Astrocyte of the spinal cord (primary cell): Measurements from ENCODE around the gene HPCAL4.

ENCODE experiments used
- DNase-seq: peaks from one replicate; pipeline ENCODE4 v3.0.0; 2011; ENCODE audit warnings: low read depth, low spot score
- H3K4me3 ChIP-seq: 2 replicates; pipeline ENCODE4 v1.5.1; 2011; ENCODE audit warnings: low read depth, mild to moderate bottlenecking, low read length, moderate library complexity
- in situ Hi-C: cut with HindIII; loops from 2 replicates; pipeline ENCODE4 v1.10.0; 2017; ENCODE audit warnings: low sequenced_read_pairs
- TF ChIP-seq, protein P1 (sequence below): IDR thresholded peaks from 2 replicates; pipeline ENCODE4 v1.5.1; 2012; ENCODE audit warnings: low read depth, mild to moderate bottlenecking, low read length, inconsistent platforms

The HPCAL4 gene

DNA sequence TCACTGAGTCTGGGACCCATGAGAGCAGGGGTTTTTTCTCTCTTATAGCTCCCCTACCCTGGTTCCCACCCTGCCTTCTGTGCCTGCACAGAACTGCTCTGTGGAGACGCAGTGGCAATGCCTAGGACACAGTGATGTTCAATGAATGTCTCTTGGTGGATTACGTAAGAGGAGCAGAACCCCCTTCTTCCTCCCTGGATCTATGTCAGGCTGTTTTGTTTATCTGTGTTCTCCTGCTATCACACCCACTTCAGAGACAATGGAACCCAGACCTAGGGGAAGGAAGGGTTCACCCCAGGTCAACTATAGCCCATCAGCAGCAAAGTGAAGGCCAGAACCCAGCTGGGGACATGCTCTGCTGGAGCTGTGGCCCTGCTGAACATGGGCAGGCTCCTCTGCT lies 2.0 kb downstream of the HPCAL4 start:
- in situ Hi-C loops: no loop called here
- DNase-seq: no peak
- H3K4me3 ChIP-seq: no peak overlapping the region
- TF ChIP-seq, protein P1, sequence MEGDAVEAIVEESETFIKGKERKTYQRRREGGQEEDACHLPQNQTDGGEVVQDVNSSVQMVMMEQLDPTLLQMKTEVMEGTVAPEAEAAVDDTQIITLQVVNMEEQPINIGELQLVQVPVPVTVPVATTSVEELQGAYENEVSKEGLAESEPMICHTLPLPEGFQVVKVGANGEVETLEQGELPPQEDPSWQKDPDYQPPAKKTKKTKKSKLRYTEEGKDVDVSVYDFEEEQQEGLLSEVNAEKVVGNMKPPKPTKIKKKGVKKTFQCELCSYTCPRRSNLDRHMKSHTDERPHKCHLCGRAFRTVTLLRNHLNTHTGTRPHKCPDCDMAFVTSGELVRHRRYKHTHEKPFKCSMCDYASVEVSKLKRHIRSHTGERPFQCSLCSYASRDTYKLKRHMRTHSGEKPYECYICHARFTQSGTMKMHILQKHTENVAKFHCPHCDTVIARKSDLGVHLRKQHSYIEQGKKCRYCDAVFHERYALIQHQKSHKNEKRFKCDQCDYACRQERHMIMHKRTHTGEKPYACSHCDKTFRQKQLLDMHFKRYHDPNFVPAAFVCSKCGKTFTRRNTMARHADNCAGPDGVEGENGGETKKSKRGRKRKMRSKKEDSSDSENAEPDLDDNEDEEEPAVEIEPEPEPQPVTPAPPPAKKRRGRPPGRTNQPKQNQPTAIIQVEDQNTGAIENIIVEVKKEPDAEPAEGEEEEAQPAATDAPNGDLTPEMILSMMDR: no peak

GRCh38 chr1:39688706-39689105 lies 2.5 kb downstream of the HPCAL4 start:
- no peak overlapping the region for H3K4me3 ChIP-seq
- TF ChIP-seq, protein P1: no peak
- no peak for DNase-seq
- in situ Hi-C loops: no loop called here

GRCh38 chr1:39687243-39687642 lies 4.0 kb downstream of the HPCAL4 start:
- H3K4me3 ChIP-seq: no peak overlapping the region
- DNase-seq: no peak
- in situ Hi-C loops: no loop called here
- TF ChIP-seq, protein P1: no peak

DNA sequence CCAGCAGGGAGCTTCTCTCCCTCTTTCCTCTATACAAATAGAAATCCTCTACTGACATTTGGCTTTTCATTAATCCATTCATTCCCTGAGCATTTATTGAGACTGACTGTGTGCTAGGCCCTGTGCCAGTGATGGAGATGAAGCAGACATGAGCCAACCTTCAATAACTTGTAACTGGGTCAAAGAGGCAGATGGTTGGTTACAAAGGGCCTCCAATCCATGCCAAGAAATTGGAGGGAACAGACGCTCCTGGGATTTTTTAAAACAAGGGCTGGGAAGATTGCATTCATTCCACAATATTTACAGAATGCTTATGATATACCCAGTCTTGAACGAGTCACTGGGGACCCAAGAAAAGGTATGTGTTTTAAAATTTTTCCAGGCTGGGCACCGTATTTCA lies 6.2 kb downstream of the HPCAL4 start:
- in situ Hi-C loops: no loop called here
- TF ChIP-seq, protein P1: no peak
- H3K4me3 ChIP-seq: no peak overlapping the region
- no peak for DNase-seq

DNA sequence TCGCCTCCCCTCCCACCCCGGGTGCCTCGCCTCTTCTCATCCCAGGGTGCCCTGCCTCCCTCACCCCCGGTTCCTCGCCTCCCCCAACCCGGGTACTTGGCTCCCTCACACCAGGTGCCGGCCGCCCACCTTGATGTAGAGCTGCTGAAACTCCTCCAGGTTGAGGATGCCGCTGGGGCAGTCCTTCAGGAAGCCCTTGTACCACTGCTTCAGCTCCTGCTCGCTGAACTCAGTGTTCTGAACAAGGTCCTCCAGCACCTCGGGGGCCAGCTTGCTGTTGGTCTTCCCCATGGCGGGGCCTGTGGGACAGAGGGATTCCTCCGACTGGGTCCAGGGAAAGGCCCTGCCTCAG lies 6.9 kb downstream of the HPCAL4 start:
- in situ Hi-C loops: no loop called here
- no peak for DNase-seq
- H3K4me3 ChIP-seq: no peak overlapping the region
- TF ChIP-seq, protein P1: no peak

DNA sequence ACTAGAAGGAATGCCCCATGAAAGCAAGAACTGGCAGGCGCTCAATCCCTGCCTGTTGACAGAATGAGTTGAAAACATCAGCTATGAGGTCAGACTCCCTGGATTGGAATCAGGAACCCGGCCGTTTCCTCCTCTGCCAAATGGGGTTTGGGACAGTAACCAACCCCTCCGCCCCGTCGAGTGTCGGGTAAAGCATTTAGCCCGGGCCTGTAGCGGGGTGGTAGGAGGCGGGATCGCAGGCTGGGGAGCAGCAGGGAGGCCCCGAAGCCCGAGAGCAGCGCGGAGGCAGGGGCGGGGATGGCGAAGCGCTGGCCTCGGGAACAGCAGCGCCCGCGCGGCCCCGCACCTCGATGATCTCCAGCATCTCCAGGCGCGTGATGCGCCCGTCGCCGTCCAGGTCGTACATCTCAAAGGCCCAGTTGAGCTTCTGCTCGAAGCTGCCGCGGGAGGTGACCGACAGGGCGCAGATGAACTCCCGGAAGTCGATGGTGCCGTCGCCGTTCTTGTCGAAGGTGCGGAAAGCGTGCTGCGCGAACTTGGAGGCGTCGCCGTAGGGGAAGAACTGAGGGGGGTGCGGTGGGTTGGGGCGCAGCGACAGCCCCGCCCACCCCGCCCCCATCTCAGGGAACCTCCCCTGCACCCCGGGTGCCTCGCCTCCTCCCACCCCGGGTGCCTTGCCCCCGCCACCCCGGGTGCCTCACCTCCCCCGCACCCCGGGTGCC lies 7.5 kb downstream of the HPCAL4 start:
- no peak for DNase-seq
- in situ Hi-C loops: no loop called here
- TF ChIP-seq, protein P1: no peak
- no peak overlapping the region for H3K4me3 ChIP-seq
